OCI-LY3 (cell line): ENCODE data around the gene DNAI1.

Experiments used
- H2AFZ ChIP-seq: fragments of 200-600, 300-600 bp; shearing (Covaris generic); 2 replicates; pipeline ENCODE4 v1.6.0; 2014; ENCODE audit warnings: antibody characterized with exemption, low read depth, low read length
- H3K27ac ChIP-seq: fragments of 200-600, 300-600 bp; sonication (generic); 2 replicates; pipeline ENCODE4 v1.5.1; 2014; ENCODE audit warnings: mild to moderate bottlenecking, low read length, moderate library complexity, mixed read lengths
- H3K27me3 ChIP-seq: fragments of 200-600, 300-600 bp; sonication (generic); 2 replicates; pipeline ENCODE4 v1.6.1; 2014; ENCODE audit warnings: low read depth, low read length, mixed read lengths
- H3K36me3 ChIP-seq: fragments of 200-600, 300-600 bp; sonication (generic); replicated peaks from 2 replicates; pipeline ENCODE3; 2014; ENCODE audit warnings: low read depth, low read length, mixed read lengths
- H3K4me1 ChIP-seq: fragments of 300-600, 200-600 bp; sonication (generic); 2 replicates; pipeline ENCODE4 v1.6.1; 2014; ENCODE audit warnings: low read length, mixed read lengths
- H3K4me2 ChIP-seq: fragments of 200-600, 300-600 bp; sonication (generic); 2 replicates; pipeline ENCODE4 v1.6.1; 2014; ENCODE audit warnings: low read length, mixed read lengths
- H3K4me3 ChIP-seq: fragments of 300-600, 200-600 bp; sonication (generic); 2 replicates; pipeline ENCODE4 v1.5.1; 2014; ENCODE audit warnings: antibody characterized with exemption, mild to moderate bottlenecking, low read length, moderate library complexity
- H3K79me2 ChIP-seq: fragments of 300-600, 200-600 bp; shearing (Covaris generic); 2 replicates; pipeline ENCODE4 v1.6.1; 2014; ENCODE audit warnings: mild to moderate bottlenecking, low read length, mixed read lengths
- H3K9ac ChIP-seq: fragments of 300-600, 200-600 bp; shearing (Covaris generic); 2 replicates; pipeline ENCODE4 v1.6.0; 2014; ENCODE audit warnings: mild to moderate bottlenecking, low read length, moderate library complexity
- H3K9me3 ChIP-seq: fragments of 200-600, 300-600 bp; shearing (Covaris generic); 2 replicates; pipeline ENCODE4 v1.6.1; 2014; ENCODE audit warnings: low read length, mixed read lengths; ENCODE audit not compliant: insufficient read depth
- H4K20me1 ChIP-seq: fragments of 200-600, 300-600 bp; sonication (generic); 2 replicates; pipeline ENCODE4 v1.6.1; 2016; ENCODE audit warnings: low read length, mixed read lengths; ENCODE audit not compliant: insufficient read depth
- EZH2phosphoT487 ChIP-seq: fragments of 200-600 bp; shearing (Covaris generic); IDR thresholded peaks from 2 replicates; pipeline ENCODE4 v1.6.1; 2018; ENCODE audit warnings: antibody characterized with exemption, mixed run types, low read depth
- TF ChIP-seq, protein P1 (sequence below): fragments of 200-600, 300-600 bp; sonication (generic); IDR thresholded peaks from 2 replicates; pipeline ENCODE4 v1.5.1; 2014; ENCODE audit warnings: antibody characterized with exemption, low read length, low read depth

Gene DNAI1

GRCh38 chr9:34417734-34418133 is 40.9 kb upstream of the DNAI1 start:
- no peak overlapping the region for H3K4me2 ChIP-seq
- peaks cover 17% of the 10 kb centered on the region for H4K20me1 ChIP-seq
- H3K9me3 ChIP-seq: no peaks in the 10 kb centered on the region
- H2AFZ ChIP-seq: no peak overlapping the region
- H3K9ac ChIP-seq: no peak overlapping the region
- H3K79me2 ChIP-seq: no peaks in the 10 kb centered on the region
- no peak overlapping the region for H3K4me3 ChIP-seq
- no peak overlapping the region for H3K27ac ChIP-seq
- no peaks in the 10 kb centered on the region for H3K4me1 ChIP-seq
- no peaks in the 10 kb centered on the region for H3K36me3 ChIP-seq
- H3K27me3 ChIP-seq: no peaks in the 10 kb centered on the region
- TF ChIP-seq EZH2phosphoT487: no peak
- TF ChIP-seq, protein P1, sequence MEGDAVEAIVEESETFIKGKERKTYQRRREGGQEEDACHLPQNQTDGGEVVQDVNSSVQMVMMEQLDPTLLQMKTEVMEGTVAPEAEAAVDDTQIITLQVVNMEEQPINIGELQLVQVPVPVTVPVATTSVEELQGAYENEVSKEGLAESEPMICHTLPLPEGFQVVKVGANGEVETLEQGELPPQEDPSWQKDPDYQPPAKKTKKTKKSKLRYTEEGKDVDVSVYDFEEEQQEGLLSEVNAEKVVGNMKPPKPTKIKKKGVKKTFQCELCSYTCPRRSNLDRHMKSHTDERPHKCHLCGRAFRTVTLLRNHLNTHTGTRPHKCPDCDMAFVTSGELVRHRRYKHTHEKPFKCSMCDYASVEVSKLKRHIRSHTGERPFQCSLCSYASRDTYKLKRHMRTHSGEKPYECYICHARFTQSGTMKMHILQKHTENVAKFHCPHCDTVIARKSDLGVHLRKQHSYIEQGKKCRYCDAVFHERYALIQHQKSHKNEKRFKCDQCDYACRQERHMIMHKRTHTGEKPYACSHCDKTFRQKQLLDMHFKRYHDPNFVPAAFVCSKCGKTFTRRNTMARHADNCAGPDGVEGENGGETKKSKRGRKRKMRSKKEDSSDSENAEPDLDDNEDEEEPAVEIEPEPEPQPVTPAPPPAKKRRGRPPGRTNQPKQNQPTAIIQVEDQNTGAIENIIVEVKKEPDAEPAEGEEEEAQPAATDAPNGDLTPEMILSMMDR: no peak

DNA sequence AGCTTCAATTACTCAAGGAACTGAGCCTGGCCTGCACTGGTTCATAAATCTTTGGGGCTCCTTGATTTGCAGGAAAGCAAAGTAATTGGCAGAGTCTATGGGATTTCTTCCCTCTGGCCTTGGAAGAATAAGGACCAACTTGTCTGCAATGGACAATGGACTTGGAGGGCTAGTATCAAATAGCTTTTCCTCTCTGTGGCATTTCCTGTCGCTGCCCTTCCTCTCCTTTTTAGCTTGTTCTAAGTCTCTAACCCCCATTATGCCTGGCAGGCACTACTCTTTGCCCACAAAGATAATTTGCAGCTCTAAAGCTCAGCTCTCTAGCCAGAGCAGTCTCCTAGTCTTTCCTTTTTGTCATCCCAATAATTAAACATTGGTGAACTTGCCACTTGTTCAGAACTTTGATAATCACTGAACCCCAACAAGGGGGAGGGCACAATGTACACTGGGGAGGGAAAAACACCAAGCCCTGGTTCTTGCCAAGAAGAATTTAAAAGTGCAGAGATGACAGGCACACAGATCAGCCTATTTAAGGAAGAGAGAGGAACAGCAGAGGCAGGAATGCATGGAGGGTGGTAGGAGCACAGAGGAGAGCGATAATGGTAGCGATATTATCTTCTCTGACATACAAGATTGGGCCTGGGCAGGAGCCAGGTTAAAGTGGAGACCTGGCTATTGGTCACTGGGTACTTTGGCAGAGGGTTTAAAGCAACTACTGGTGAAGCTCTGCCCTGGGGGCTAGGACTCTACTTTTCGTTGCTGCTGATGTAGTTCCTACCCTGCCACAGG is 38.7 kb upstream of the DNAI1 start:
- Histone ChIP-seq H3K36me3 (no peaks in the 10 kb centered on the region), H2AFZ (no peak overlapping the region), H4K20me1 (peaks cover 8% of the 10 kb centered on the region), H3K27me3 (no peaks in the 10 kb centered on the region), H3K4me3 (no peak overlapping the region), H3K9me3 (no peaks in the 10 kb centered on the region), H3K4me1 (no peaks in the 10 kb centered on the region), H3K4me2 (no peak overlapping the region), H3K9ac (no peak overlapping the region), H3K27ac (no peak overlapping the region), H3K79me2 (no peaks in the 10 kb centered on the region)
- TF ChIP-seq, protein P1: no peak
- no peak for TF ChIP-seq EZH2phosphoT487

- peaks cover 3% of the 10 kb centered on the region; the same call in 1 of the 2 replicates for H3K4me1 ChIP-seq
- no peaks in the 10 kb centered on the region for H3K9me3 ChIP-seq
- no peak overlapping the region for H3K4me3 ChIP-seq
- H3K4me2 ChIP-seq: no peak overlapping the region
- no peak overlapping the region for H3K27ac ChIP-seq
- no peaks in the 10 kb centered on the region for H3K36me3 ChIP-seq
- H3K9ac ChIP-seq: no peak overlapping the region
- no peaks in the 10 kb centered on the region for H3K79me2 ChIP-seq
- H2AFZ ChIP-seq: no peak overlapping the region
- H3K27me3 ChIP-seq: no peaks in the 10 kb centered on the region
- peaks cover 13% of the 10 kb centered on the region; the same call in 1 of the 2 replicates for H4K20me1 ChIP-seq
- TF ChIP-seq EZH2phosphoT487: no peak
- TF ChIP-seq, protein P1: no peak
Measured at GRCh38 chr9:34426347-34427074, 32.1 kb upstream of the DNAI1 start.

DNA sequence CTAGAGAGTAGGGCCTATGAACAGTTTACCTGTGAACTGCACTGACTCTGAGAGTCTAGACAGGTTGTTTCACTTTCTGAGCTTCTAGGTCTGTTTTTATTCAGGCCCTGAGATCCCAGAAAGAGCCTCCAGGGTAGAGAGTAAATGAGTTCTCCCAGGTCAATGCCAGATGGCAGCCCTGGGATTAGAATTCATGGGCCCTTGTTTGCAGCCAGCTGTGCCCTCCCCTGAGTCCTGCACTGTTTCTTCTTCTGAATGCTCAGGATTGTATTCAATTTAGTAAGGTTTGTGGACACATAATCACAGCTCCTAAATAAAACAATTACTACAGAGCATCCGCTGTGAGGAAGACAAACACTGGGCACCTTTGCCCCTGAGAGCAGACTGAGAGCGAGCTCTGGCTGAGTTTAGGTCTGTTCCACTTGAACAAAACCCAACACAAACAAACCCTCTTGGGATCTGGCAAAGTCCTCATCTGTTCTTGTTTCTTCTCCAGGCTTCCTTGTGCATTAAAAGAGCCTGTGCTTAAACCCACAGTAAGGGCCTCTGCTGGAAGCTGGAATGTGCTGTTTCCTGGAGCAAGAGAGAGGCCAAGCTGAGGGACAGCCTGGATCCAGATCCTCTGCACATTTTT is 30.2 kb upstream of the DNAI1 start:
- Histone ChIP-seq H3K4me1 (peaks cover 3% of the 10 kb centered on the region; the same call in 1 of the 2 replicates), H3K9me3 (no peaks in the 10 kb centered on the region), H3K4me3 (no peak overlapping the region), H4K20me1 (peaks cover 9% of the 10 kb centered on the region; the same call in 1 of the 2 replicates), H3K79me2 (no peaks in the 10 kb centered on the region), H3K27ac (no peak overlapping the region), H3K4me2 (no peak overlapping the region), H3K9ac (no peak overlapping the region), H3K36me3 (no peaks in the 10 kb centered on the region), H2AFZ (no peak overlapping the region), H3K27me3 (no peaks in the 10 kb centered on the region)
- TF ChIP-seq, protein P1: no peak
- no peak for TF ChIP-seq EZH2phosphoT487
